ENCODE results near the gene PRDM15.

PRDM15 gene

DNA sequence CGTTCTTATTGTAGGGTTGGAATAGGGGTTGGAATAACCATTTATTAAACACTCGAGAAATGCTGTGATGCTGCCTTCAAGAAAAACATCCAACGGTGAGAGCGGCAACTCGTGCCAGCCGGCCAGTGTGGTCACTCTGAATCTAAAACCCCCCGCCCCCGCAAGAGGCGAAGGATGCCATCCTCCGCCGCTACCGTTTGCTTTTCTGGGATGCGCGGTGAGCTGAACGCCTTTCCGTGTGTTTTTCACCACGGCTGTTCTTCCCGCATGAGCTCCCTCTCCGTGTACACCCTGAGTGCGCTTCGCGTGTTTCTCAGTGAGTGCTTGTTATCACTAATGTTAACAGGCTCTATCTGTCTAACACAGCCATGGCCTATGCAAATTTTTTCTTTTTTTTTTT is 70.3 kb downstream of the PRDM15 start:
- no peak overlapping the region for H3K4me3 Mint-ChIP-seq
- H3K9me3 Mint-ChIP-seq: peaks cover 7 to 9% of the 10 kb centered on the region in 2 donors
- no peaks in the 10 kb centered on the region for H3K4me1 Mint-ChIP-seq
- DNase-seq: no peak
- H3K36me3 Mint-ChIP-seq: peaks cover 42 to 69% of the 10 kb centered on the region in 2 donors
- ATAC-seq (replicated peaks): no peak
- H3K27ac Mint-ChIP-seq: no peak overlapping the region
- no peaks in the 10 kb centered on the region for H3K27me3 Mint-ChIP-seq

DNA sequence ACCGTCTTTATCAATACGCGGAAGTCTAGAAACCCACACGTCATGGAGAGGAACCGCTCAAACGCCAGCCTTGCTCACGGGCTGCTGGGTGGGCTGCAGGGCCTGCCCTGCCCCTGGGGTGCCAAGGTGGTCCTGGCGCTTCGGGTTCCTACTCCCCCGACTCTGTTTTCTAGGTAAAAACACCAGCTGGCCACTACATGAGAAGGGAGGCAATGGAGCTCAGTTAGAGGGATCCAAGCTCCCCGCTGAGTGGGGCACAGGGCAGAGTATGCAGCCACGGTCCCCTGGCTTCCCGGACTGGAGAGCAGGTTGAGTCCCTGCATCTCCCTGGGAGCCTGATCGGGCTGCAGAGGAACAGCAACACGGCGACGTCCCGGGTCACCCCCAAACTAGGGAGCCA is 71.0 kb downstream of the PRDM15 start:
- Mint-ChIP-seq H3K27ac (no peak overlapping the region), H3K4me1 (no peaks in the 10 kb centered on the region), H3K36me3 (peaks cover 40 to 62% of the 10 kb centered on the region in 2 donors), H3K4me3 (no peak overlapping the region), H3K9me3 (peaks cover 7 to 9% of the 10 kb centered on the region in 2 donors), H3K27me3 (no peaks in the 10 kb centered on the region)
- no peak for DNase-seq
- no peak for ATAC-seq (replicated peaks)

DNA sequence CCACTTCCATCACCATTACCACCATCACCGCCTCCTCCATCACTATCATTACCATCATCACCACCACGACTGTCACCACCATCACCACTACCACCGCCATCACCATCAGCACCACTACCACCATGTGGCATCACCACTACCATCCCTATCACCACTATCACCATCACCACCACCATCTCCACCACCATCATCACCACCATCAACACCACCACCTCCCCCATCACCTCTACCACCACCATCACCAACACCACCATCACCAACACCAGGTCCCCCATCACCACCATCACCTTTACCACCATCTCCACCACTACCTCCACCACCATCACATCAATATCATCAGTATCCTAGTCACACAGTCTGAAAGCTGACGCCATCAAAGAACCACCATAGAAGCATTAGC is 72.4 kb downstream of the PRDM15 start:
- Mint-ChIP-seq H3K27me3 (no peaks in the 10 kb centered on the region), H3K9me3 (peaks cover 7 to 9% of the 10 kb centered on the region in 2 donors), H3K27ac (no peak overlapping the region), H3K36me3 (peaks cover 43 to 60% of the 10 kb centered on the region in 2 donors), H3K4me3 (no peak overlapping the region), H3K4me1 (no peaks in the 10 kb centered on the region)
- ATAC-seq (replicated peaks) (no peak), DNase-seq (no peak)

DNA sequence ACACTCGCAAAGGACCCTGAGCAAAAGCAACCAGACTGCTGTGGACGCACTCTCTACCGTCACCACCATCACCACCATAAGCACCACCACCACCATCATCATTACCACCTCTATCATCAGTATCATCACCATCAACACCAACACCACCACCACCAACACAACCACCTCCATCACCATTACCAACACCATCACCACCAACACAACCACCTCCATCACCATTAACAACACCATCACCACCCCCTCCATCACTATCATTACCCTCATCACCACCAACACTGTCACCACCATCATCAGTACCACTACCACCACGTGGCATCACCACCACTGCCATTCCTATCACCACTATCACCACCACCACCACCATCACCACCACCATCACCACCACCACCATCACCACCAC is 73.5 kb downstream of the PRDM15 start:
- ATAC-seq (replicated peaks) (no peak), DNase-seq (no peak)
- Mint-ChIP-seq H3K27me3 (no peaks in the 10 kb centered on the region), H3K4me1 (no peaks in the 10 kb centered on the region), H3K4me3 (no peak overlapping the region), H3K9me3 (peaks cover 7 to 9% of the 10 kb centered on the region in 2 donors), H3K27ac (no peak overlapping the region), H3K36me3 (peaks cover 47 to 64% of the 10 kb centered on the region in 2 donors)

DNA sequence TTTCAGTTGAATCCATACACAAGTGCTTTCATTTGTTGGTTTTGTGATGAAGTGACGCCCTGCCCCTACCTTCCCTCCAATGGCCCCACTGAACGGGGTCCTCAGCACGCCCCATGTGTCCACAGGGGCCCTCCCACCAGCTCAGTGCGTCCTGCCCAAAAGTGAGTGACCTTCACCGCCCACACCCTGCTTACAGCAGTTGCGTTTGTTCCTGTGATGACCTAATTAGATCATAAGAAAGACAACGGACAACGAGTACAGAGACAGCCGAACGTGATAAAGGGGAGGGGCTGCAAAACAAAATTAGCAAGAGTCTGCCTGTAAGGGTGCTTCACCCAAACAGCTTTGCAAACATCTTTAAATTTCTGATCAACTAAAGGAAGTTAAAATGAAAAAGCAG is 74.1 kb downstream of the PRDM15 start:
- H3K9me3 Mint-ChIP-seq: peaks cover 7 to 9% of the 10 kb centered on the region in 2 donors
- peaks cover 47 to 64% of the 10 kb centered on the region in 2 donors for H3K36me3 Mint-ChIP-seq
- H3K27me3 Mint-ChIP-seq: no peaks in the 10 kb centered on the region
- no peak overlapping the region for H3K4me3 Mint-ChIP-seq
- DNase-seq: no peak
- no peak for ATAC-seq (replicated peaks)
- H3K4me1 Mint-ChIP-seq: no peaks in the 10 kb centered on the region
- no peak overlapping the region for H3K27ac Mint-ChIP-seq

DNA sequence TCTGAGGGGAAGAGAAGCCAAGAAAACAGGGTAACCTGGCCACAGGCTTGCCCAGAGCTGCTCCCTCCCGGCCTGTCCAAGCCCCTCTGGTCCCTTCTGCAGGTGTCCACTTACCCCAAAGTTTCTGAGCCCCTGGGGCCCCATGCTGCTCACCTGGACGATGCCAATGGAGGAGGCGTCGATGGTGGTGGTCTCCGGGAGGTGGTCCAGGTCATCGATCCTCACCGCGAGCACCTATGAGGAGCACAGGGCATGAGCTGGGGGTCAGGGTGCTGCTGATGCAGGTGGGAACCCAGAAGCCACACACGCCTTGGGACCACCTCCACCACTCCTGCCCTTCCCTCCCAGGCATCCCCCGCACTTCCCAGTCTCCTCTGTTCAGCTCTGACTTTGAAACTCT is 74.8 kb downstream of the PRDM15 start:
- DNase-seq (no peak), ATAC-seq (replicated peaks) (no peak)
- H3K27ac Mint-ChIP-seq: no peak overlapping the region
- H3K4me3 Mint-ChIP-seq: no peak overlapping the region
- no peaks in the 10 kb centered on the region for H3K4me1 Mint-ChIP-seq
- H3K36me3 Mint-ChIP-seq: peaks cover 45 to 64% of the 10 kb centered on the region in 2 donors
- H3K9me3 Mint-ChIP-seq: peaks cover 7 to 9% of the 10 kb centered on the region in 2 donors
- H3K27me3 Mint-ChIP-seq: no peaks in the 10 kb centered on the region

DNA sequence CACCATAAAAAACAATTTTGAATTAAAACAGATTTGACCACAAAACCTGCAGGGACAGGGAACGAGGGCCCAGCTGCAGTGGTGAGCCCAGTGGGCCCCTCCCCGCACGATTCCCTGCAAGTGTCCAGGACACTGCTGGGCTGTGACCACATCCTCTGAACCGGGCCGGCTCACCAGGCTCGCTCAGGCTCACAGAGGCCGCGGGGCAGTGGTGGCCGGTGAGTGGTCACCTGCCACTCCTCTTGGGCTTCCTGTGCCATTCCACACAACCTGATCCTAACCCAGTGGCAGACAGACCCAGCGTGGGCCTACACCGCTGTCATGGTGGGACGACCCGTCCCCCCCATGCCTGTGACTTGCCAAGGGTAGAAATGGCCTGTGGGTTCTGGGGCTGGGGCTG is 75.8 kb downstream of the PRDM15 start:
- DNase-seq: no peak
- ATAC-seq (replicated peaks): no peak
- no peaks in the 10 kb centered on the region for H3K27me3 Mint-ChIP-seq
- peaks cover 50 to 70% of the 10 kb centered on the region in 2 donors for H3K36me3 Mint-ChIP-seq
- no peak overlapping the region for H3K4me3 Mint-ChIP-seq
- H3K9me3 Mint-ChIP-seq: peaks cover 7 to 9% of the 10 kb centered on the region in 2 donors
- H3K27ac Mint-ChIP-seq: no peak overlapping the region
- no peaks in the 10 kb centered on the region for H3K4me1 Mint-ChIP-seq

DNA sequence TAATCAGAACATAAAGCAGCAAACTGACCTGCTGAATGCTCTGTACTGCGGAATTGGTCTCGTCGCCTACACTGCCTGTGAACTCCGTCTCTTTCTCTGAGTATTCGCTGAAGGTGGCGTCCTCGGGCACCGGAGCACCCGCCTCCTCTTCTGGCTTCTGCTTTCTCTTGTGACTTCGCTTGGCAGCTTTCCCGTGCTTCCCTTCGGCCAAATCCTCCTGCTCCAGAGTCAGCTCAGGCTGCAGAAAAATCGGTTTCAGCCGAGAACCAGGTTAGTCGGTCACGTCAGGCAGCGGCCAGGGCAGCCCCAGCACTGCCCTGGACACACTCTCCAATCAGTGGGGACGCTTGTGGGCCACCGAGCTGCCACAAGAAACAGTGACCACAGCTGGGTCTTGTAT is 76.5 kb downstream of the PRDM15 start:
- H3K27ac Mint-ChIP-seq: no peak overlapping the region
- no peak overlapping the region for H3K4me3 Mint-ChIP-seq
- H3K9me3 Mint-ChIP-seq: peaks cover 7 to 9% of the 10 kb centered on the region in 2 donors
- DNase-seq (no peak), ATAC-seq (replicated peaks) (no peak)
- H3K27me3 Mint-ChIP-seq: no peaks in the 10 kb centered on the region
- H3K4me1 Mint-ChIP-seq: no peaks in the 10 kb centered on the region
- peaks cover 55 to 69% of the 10 kb centered on the region in 2 donors for H3K36me3 Mint-ChIP-seq

DNA sequence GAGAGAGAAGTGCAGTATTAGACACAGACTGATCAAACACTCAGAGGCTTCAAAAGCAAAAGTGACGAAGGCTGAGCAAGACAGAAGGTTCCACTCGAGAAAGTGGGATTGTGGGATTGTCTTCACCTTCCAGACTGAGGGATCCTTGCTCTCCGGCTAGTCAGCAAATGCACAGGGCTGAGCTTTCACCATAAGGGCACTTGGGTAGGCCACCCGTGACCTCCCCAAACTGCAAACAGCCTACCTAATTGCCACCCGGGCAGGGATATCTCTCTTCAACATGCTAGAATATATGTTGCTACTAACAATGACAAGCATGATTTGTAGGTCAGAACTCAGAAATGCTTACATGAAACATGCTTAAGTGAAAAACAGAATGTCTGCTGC is 77.0 kb downstream of the PRDM15 start:
- H3K4me1 Mint-ChIP-seq: no peaks in the 10 kb centered on the region
- DNase-seq (no peak), ATAC-seq (replicated peaks) (no peak)
- no peaks in the 10 kb centered on the region for H3K27me3 Mint-ChIP-seq
- H3K4me3 Mint-ChIP-seq: no peak overlapping the region
- peaks cover 51 to 64% of the 10 kb centered on the region in 2 donors for H3K36me3 Mint-ChIP-seq
- H3K27ac Mint-ChIP-seq: no peak overlapping the region
- H3K9me3 Mint-ChIP-seq: peaks cover 6 to 7% of the 10 kb centered on the region in 2 donors

DNA sequence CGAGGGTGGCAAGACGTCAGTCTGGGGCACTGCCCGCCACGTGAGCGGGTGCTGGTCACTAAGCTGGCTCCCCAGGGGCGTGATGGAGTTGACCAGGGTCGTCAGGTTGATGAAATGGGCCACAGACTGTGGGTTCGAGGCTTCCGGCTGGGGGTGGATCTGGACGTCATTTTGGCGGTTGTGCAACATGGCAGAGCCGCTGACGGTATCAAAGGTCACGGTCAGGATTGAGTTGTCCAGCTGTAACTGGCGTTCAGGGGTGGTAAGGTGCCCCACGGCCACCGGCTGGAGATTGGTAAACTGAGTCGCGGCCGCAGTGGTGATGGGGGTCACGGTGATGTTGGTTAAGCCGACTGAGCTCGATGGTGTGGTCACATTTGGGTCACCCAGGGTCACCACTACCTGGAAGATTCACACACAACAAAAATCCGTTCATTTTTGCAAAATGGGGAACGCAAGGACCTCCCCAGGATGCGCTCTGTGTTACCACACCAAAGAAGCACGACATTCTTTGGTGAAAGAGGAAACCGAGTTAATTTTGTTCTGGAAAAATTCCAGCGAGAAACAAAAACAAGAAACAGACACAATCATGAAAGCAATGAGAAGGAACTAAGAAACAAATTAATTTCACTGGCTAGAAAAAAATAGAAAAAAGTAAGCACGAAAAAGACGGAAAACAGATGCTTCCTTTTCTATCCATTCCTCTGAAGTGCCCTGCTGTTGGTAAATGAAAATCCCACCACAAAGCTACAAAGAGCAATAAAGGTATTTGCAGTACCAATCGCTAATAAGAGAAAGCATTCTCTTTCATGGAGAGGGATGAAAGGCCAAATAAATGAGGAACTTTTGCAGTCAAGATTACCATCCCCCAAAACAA is 77.6 kb downstream of the PRDM15 start:
- DNase-seq (no peak), ATAC-seq (replicated peaks) (no peak)
- H3K4me3 Mint-ChIP-seq: no peak overlapping the region
- no peaks in the 10 kb centered on the region for H3K4me1 Mint-ChIP-seq
- H3K9me3 Mint-ChIP-seq: peaks cover 1 to 2% of the 10 kb centered on the region in 2 donors
- H3K36me3 Mint-ChIP-seq: peaks cover 47 to 58% of the 10 kb centered on the region in 2 donors
- no peaks in the 10 kb centered on the region for H3K27me3 Mint-ChIP-seq
- no peak overlapping the region for H3K27ac Mint-ChIP-seq

DNA sequence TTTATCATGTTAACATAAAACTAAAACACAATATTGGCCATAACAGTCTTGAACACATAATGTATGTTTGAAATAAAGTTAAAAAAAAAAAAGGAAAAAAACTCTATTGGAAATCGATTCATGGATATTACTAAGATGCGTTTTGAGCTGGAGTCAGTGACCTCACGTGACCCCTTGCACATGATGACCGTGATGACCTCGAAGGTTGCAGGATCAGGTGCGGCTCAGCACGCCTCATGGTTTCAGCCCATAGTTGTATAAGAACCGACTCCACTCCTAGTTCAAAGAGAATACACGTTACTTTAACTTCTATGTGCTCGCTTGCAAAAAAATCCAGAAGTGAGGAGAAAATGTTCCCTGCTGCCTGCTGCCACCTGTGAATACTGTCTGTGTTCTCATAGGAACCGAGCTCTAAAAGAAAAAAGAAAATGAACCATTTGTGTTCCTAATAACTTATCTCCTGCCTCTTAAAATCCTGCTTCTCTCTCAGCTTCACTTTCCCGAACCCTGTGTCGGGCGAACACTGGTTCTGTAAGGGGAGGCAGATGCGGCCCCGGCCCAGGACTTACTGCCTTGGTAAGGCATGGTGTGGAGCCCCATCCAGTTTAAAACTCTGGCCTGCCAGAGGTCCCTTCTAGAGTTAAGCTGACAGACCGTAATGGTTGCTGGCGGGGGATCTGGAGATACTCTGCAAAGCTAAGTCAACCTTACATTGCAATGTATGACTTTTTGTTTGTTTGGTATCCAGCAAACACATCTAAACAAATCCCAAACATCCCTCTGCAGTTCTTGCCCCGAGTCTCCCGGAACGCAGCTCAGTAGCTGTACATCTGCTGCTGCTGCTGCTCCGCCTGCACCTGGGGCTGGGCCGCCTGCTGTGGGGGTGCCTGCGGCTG is 78.5 kb downstream of the PRDM15 start:
- ATAC-seq (replicated peaks) (no peak), DNase-seq (no peak)
- no peak overlapping the region for H3K27ac Mint-ChIP-seq
- peaks cover 0 to under 1% of the 10 kb centered on the region in 2 donors for H3K9me3 Mint-ChIP-seq
- no peak overlapping the region for H3K4me3 Mint-ChIP-seq
- H3K4me1 Mint-ChIP-seq: no peaks in the 10 kb centered on the region
- H3K27me3 Mint-ChIP-seq: no peaks in the 10 kb centered on the region
- H3K36me3 Mint-ChIP-seq: peaks cover 49 to 58% of the 10 kb centered on the region in 2 donors

DNA sequence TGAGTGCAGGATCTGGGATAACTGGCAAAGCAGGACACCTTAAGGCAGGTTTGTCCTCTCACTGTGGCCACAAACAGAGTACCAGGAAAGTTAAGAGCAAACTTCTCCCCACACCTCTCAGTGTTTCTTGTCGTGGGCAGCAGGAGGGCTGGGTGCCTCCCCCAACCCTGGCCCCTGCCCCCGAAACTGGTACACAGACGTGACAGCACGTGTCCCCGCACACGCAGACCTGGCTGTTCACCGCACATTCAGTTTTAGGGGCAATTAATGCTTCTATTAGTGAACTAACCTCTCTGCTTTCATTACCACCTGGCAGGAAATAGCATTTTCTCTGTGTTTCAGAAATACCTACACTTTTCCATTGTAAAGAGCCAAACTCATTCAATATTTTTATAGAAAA is 79.4 kb downstream of the PRDM15 start:
- Mint-ChIP-seq H3K4me3 (no peak overlapping the region), H3K36me3 (peaks cover 42 to 56% of the 10 kb centered on the region in 2 donors), H3K27ac (no peak overlapping the region), H3K27me3 (no peaks in the 10 kb centered on the region), H3K9me3 (no peaks in the 10 kb centered on the region), H3K4me1 (no peaks in the 10 kb centered on the region)
- no peak for ATAC-seq (replicated peaks)
- no peak for DNase-seq

DNA sequence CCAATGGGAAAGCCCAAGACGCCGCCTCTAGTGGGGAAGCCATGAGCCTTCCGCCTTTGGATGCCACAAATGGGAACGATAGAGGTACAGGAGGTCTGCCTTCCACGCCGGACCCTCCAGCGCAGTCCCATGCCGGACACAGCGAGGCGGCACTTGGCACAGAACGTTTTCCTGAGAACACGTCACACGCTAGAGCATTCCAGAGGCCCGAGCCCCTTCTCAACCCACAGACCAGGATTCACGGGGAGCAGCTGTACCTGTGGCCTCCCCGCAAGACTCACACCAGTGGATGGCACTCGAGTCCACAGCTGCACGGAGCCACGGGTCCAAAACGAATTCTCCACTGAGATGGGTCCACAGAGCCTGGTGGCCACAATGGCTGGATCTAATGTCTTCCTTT is 80.8 kb downstream of the PRDM15 start:
- ATAC-seq (replicated peaks) (no peak), DNase-seq (no peak)
- no peak overlapping the region for H3K4me3 Mint-ChIP-seq
- H3K4me1 Mint-ChIP-seq: no peaks in the 10 kb centered on the region
- H3K36me3 Mint-ChIP-seq: peaks cover 41 to 58% of the 10 kb centered on the region in 2 donors
- peaks cover 10 to 12% of the 10 kb centered on the region in 2 donors for H3K27me3 Mint-ChIP-seq
- H3K27ac Mint-ChIP-seq: peak overlapping the region; percentile 62
- peaks cover 5 to 6% of the 10 kb centered on the region in 2 donors for H3K9me3 Mint-ChIP-seq

DNA sequence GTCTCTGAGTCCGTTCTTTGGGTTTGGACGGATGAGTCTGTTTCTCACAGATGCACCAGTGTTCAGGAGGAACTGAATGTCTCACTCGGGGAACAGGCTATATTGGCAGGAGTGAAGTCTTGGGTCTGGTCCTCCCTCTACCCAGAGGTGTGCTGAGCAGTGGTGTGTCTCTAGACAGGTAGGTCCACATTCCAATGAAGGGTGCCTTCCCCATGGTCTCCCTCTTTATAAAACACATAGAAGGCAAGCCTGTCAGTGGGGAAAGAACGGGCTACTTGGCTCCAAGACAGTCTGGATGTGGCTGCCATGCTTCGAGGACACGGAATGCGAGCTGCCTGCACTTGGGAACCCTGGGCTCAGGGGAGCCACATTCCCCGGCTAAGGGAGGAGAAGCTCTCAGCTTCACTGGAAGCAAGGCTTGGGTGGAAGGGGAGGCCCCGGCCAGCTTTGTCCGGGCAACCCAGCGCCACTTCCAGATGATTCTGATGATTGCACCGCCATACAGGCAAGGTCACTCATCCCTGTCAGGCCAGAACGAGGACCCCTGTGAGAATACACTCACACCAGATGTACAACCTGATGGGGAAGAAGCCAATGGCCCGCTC is 82.6 kb downstream of the PRDM15 start:
- DNase-seq (no peak), ATAC-seq (replicated peaks) (no peak)
- Mint-ChIP-seq H3K27me3 (peaks cover 14 to 27% of the 10 kb centered on the region in 2 donors), H3K36me3 (peaks cover 31 to 49% of the 10 kb centered on the region in 2 donors), H3K9me3 (peaks cover 15 to 18% of the 10 kb centered on the region in 2 donors), H3K4me1 (no peaks in the 10 kb centered on the region), H3K27ac (no peak overlapping the region), H3K4me3 (no peak overlapping the region)

Measured in stimulated activated naive B cell treated with anti-CD40 and anti-IgM and Interleukin-4, amounts not matched to agents 10 μg/mL and 1 μg/mL and 100 μg/mL, for 72 hours (primary cell).